Caco-2 (cell line): ENCODE measurements around the gene USP10. TPM values are rescaled to one million over a fixed set of nuclear protein-coding genes. Genes with fewer than 3 reads are reported as not detected.

Experiments
- BruUV-seq: library from RNA; stranded (reverse); fragments of 400-500 nt; replicated peaks from 2 replicates; lab custom pipeline; 2021; lab: Mats Ljungman, UMichigan
- CTCF ChIA-PET: fragments of 300-600 bp; sonication (Branson Sonifier 250); formaldehyde crosslinking; loops from one replicate; lab custom pipeline; 2022; ENCODE audit warnings: antibody characterized with exemption; lab: Charles Lee
- POLR2A ChIA-PET: fragments of 300-600 bp; sonication (Branson Sonifier 250); formaldehyde crosslinking; loops from one replicate; lab custom pipeline; 2022; ENCODE audit warnings: antibody characterized with exemption; lab: Charles Lee
- DNase-seq, 2 experiments: peaks; one replicate each; pipeline versions ENCODE4 v3.0.0 to v3.0.0-alpha.2; 2020 to 2022
- H3K27me3 ChIP-seq: replicated peaks from 2 replicates; pipeline ENCODE4 v1.6.0; 2011; ENCODE audit warnings: low read length; ENCODE audit not compliant: control insufficient read depth, insufficient read depth
- H3K36me3 ChIP-seq: 2 replicates; pipeline ENCODE4 v1.5.1; 2011; ENCODE audit warnings: low read length; ENCODE audit not compliant: control insufficient read depth, insufficient read depth
- H3K4me1 ChIP-seq: fragments of 250-450 bp; sonication (Bioruptor Pico); 2 replicates; pipeline ENCODE4 v1.5.1; 2020; ENCODE audit warnings: mild to moderate bottlenecking
- H3K4me3 ChIP-seq: 2 replicates; pipeline ENCODE4 v1.5.1; 2011; ENCODE audit warnings: low read depth, mild to moderate bottlenecking, control low read depth, low read length
- H3K9me3 ChIP-seq: fragments of 250-450 bp; sonication (Bioruptor Pico); 2 replicates; pipeline ENCODE4 v1.5.1; 2020; ENCODE audit warnings: mild to moderate bottlenecking, moderate library complexity
- H3K27ac Mint-ChIP-seq: one replicate; pipeline ENCODE4 v1.8.0; 2022; ENCODE audit warnings: mixed read lengths; ENCODE audit not compliant: unreplicated experiment
- H3K27me3 Mint-ChIP-seq: one replicate; pipeline ENCODE4 v1.8.0; 2022; ENCODE audit warnings: mixed read lengths; ENCODE audit not compliant: insufficient read depth, unreplicated experiment
- H3K36me3 Mint-ChIP-seq: one replicate; pipeline ENCODE4 v1.8.0; 2022; ENCODE audit warnings: mild to moderate bottlenecking, mixed read lengths; ENCODE audit not compliant: insufficient read depth, unreplicated experiment
- H3K4me1 Mint-ChIP-seq: one replicate; pipeline ENCODE4 v1.8.0; 2022; ENCODE audit warnings: low read depth, mixed read lengths; ENCODE audit not compliant: unreplicated experiment
- H3K4me3 Mint-ChIP-seq: one replicate; pipeline ENCODE4 v1.8.0; 2022; ENCODE audit warnings: mild to moderate bottlenecking, moderate library complexity, mixed read lengths; ENCODE audit not compliant: unreplicated experiment
- H3K9me3 Mint-ChIP-seq: one replicate; pipeline ENCODE4 v1.8.0; 2022; ENCODE audit warnings: mixed read lengths; ENCODE audit not compliant: unreplicated experiment
- CTCF ChIP-seq, 2 experiments: fragments of 200-600 bp in 1 of 2; IDR thresholded peaks; 1 replicate in 1 of 2; 2 replicates in 1 of 2; pipeline versions ENCODE4 v1.5.1 to v1.8.0; 2011 to 2022; ENCODE audit warnings: antibody characterized with exemption in 1 of 2, control low read depth in 1 of 2, inconsistent platforms in 1 of 2, low read depth in 1 of 2, low read length in 1 of 2, mild to moderate bottlenecking in 1 of 2, moderate library complexity in 1 of 2; ENCODE audit not compliant: insufficient read depth in 1 of 2, severe bottlenecking in 1 of 2, unreplicated experiment in 1 of 2
- intact Hi-C: fragments of 100-400 bp; cut with micrococcal nuclease; formaldehyde crosslinking; loops from one replicate; pipeline ENCODE4 v1.10.0; 2022; ENCODE audit not compliant: unreplicated experiment
- total RNA-seq: library from RNA; stranded (reverse); gene quantifications from 2 replicates; pipeline ENCODE4 v1.2.3, GENCODE V29; 2022

Gene USP10
- total RNA-seq, 1 experiment from 2014 or later = 147 TPM

- POLR2A ChIA-PET = interaction anchor here (0.6 to 1.2 kb wide), 4 partner anchors 8 to 649 kb away, joined by 3 read pairs; no protein-coding TSS in a partner anchor
- no TSS peak for BruUV-seq
- CTCF ChIA-PET = interaction anchor here (0.9 to 1.3 kb wide), 3 partner anchors 94 to 133 kb away, joined by 3 to 6 read pairs (median 4); no protein-coding TSS in a partner anchor
- no peak for TF ChIP-seq CTCF (IDR thresholded peaks at IDR 0.05; ENCODE audit: insufficient read depth in 1 of 2, low read depth in 1 of 2, low read length in 1 of 2, severe bottlenecking in 1 of 2, unreplicated experiment in 1 of 2)
- H3K4me3 ChIP-seq = peak within 1 kb of the TSS; percentile 43
- Mint-ChIP-seq H3K4me1 (peaks cover 13% of the 10 kb centered on the region), H3K27me3 (peaks cover 12% of the 10 kb centered on the region), H3K4me3 (peak within 1 kb of the TSS; percentile 70), H3K27ac (no peak within 1 kb of the TSS), H3K9me3 (no peaks in the 10 kb centered on the region), H3K36me3 (no peaks in the 10 kb centered on the region)
- intact Hi-C loops = no loop called here
- 0 out of 2 replicates have a peak, but pooled peaks cover 8% of the 10 kb centered on the region for H3K4me1 ChIP-seq
- no peaks in the 10 kb centered on the region for H3K36me3 ChIP-seq
- no peaks in the 10 kb centered on the region for H3K9me3 ChIP-seq
- H3K27me3 ChIP-seq = peaks cover 4% of the 10 kb centered on the region
- peak; percentile 93 to 97 for DNase-seq
Observed at GRCh38 chr16:84819644-84820304, 120.0 kb downstream of the USP10 start, which contains the start of gene CRISPLD2. Gene CRISPLD2 (plus strand): TSS chr16:84819985. CDS start chr16:84838496, 18,511 bp downstream.

GRCh38 chr16:84820305-84820684 is 120.5 kb downstream of the USP10 start:
- TSS peak; percentile 68 for BruUV-seq
- TF ChIP-seq CTCF (IDR thresholded peaks at IDR 0.05; ENCODE audit: insufficient read depth in 1 of 2, low read depth in 1 of 2, low read length in 1 of 2, severe bottlenecking in 1 of 2, unreplicated experiment in 1 of 2) = no peak
- ChIA-PET CTCF (interaction anchor here (0.9 to 1.1 kb wide), 2 partner anchors 94 to 132 kb away, joined by 3 to 4 read pairs; no protein-coding TSS in a partner anchor), POLR2A (interaction anchor here (0.6 to 1.2 kb wide), 4 partner anchors 8 to 649 kb away, joined by 3 read pairs; no protein-coding TSS in a partner anchor)
- Mint-ChIP-seq H3K36me3 (no peaks in the 10 kb centered on the region), H3K4me3 (peak overlapping the region; percentile 70), H3K27ac (no peak overlapping the region), H3K9me3 (no peaks in the 10 kb centered on the region), H3K4me1 (peaks cover 13% of the 10 kb centered on the region), H3K27me3 (peaks cover 11% of the 10 kb centered on the region)
- no peaks in the 10 kb centered on the region for H3K36me3 ChIP-seq
- no peak for DNase-seq
- 0 out of 2 replicates have a peak, but pooled peaks cover 8% of the 10 kb centered on the region for H3K4me1 ChIP-seq
- intact Hi-C loops = no loop called here
- peak overlapping the region; percentile 28 for H3K4me3 ChIP-seq
- peaks cover 4% of the 10 kb centered on the region for H3K27me3 ChIP-seq
- H3K9me3 ChIP-seq = no peaks in the 10 kb centered on the region

- Histone ChIP-seq H3K9me3 (no peaks in the 10 kb centered on the region), H3K36me3 (no peaks in the 10 kb centered on the region), H3K27me3 (peaks cover 4% of the 10 kb centered on the region), H3K4me1 (0 out of 2 replicates have a peak, but pooled peaks cover 8% of the 10 kb centered on the region), H3K4me3 (no peak overlapping the region)
- POLR2A ChIA-PET = no interaction called here
- Mint-ChIP-seq H3K4me1 (peaks cover 13% of the 10 kb centered on the region), H3K4me3 (no peak overlapping the region), H3K36me3 (no peaks in the 10 kb centered on the region), H3K27me3 (peaks cover 11% of the 10 kb centered on the region), H3K27ac (no peak overlapping the region), H3K9me3 (no peaks in the 10 kb centered on the region)
- DNase-seq = no peak
- no TSS peak for BruUV-seq
- TF ChIP-seq CTCF (IDR thresholded peaks at IDR 0.05; ENCODE audit: insufficient read depth in 1 of 2, low read depth in 1 of 2, low read length in 1 of 2, severe bottlenecking in 1 of 2, unreplicated experiment in 1 of 2) = no peak
- intact Hi-C loops = no loop called here
- CTCF ChIA-PET = no interaction called here
Observed at GRCh38 chr16:84820771-84821170, 121.0 kb downstream of the USP10 start.
